A673 (cell line): ENCODE measurements around the gene DZIP1. TPM values are rescaled to one million over a fixed set of nuclear protein-coding genes. Genes with fewer than 3 reads are reported as not detected.

Source experiments
- BruUV-seq: library from RNA; stranded (reverse); fragments of 400-500 nt; replicated peaks from 2 replicates; lab custom pipeline; 2021; lab: Mats Ljungman, UMichigan
- CTCF ChIA-PET: fragments of 300-600 bp; sonication (Branson Sonifier 250); formaldehyde crosslinking; loops from one replicate; lab custom pipeline; 2022; ENCODE audit warnings: antibody characterized with exemption; lab: Charles Lee
- POLR2A ChIA-PET: fragments of 300-600 bp; sonication (Branson Sonifier 250); formaldehyde crosslinking; loops from one replicate; lab custom pipeline; 2022; ENCODE audit warnings: antibody characterized with exemption; ENCODE audit not compliant: low non-redundant PET; lab: Charles Lee
- DNase-seq: peaks from one replicate; pipeline ENCODE4 v3.0.0-alpha.2; 2015; ENCODE audit warnings: low spot score
- H3K27ac ChIP-seq: fragments of 200-600 bp; sonication (generic); 2 replicates; pipeline ENCODE4 v1.5.1; 2016; ENCODE audit warnings: mixed run types, low read depth, mild to moderate bottlenecking, mixed read lengths, antibody characterized with exemption, low read length; ENCODE audit not compliant: poor library complexity, severe bottlenecking
- H3K27me3 ChIP-seq: fragments of 200-600 bp; sonication (generic); replicated peaks from 2 replicates; pipeline ENCODE4 v1.6.1; 2017; ENCODE audit warnings: mixed run types, low read depth, mild to moderate bottlenecking, mixed read lengths, antibody characterized with exemption, low read length; ENCODE audit not compliant: insufficient read depth, poor library complexity
- H3K36me3 ChIP-seq: fragments of 200-600 bp; sonication (generic); 2 replicates; pipeline ENCODE4 v1.6.1; 2016; ENCODE audit warnings: mixed run types, mild to moderate bottlenecking, mixed read lengths, antibody characterized with exemption, low read length; ENCODE audit not compliant: insufficient read depth, poor library complexity, severe bottlenecking
- H3K4me1 ChIP-seq: fragments of 200-600 bp; sonication (generic); 2 replicates; pipeline ENCODE4 v1.6.1; 2017; ENCODE audit warnings: mixed run types, mild to moderate bottlenecking, mixed read lengths, antibody characterized with exemption, low read length; ENCODE audit not compliant: insufficient read depth, poor library complexity, severe bottlenecking
- H3K4me3 ChIP-seq: fragments of 200-600 bp; sonication (generic); 2 replicates; pipeline ENCODE4 v1.5.1; 2016; ENCODE audit warnings: low read depth, mixed run types, mild to moderate bottlenecking, mixed read lengths, low read length; ENCODE audit not compliant: poor library complexity, severe bottlenecking
- H3K9me3 ChIP-seq: fragments of 200-600 bp; sonication (generic); 2 replicates; pipeline ENCODE4 v1.6.1; 2016; ENCODE audit warnings: mixed run types, low read depth, mild to moderate bottlenecking, mixed read lengths, antibody characterized with exemption, low read length; ENCODE audit not compliant: poor library complexity, severe bottlenecking
- CTCF ChIP-seq: fragments of 300-800, 200-600 bp; sonication (generic); conservative IDR thresholded peaks from 2 replicates; pipeline ENCODE4 v1.5.1; 2017; ENCODE audit warnings: low read depth, mild to moderate bottlenecking, antibody characterized with exemption, low read length, moderate library complexity, mixed read lengths
- EZH2 ChIP-seq: fragments of 200-600 bp; sonication (generic); IDR thresholded peaks from 2 replicates; pipeline ENCODE4 v1.6.1; 2017; ENCODE audit warnings: borderline replicate concordance, low read depth, mild to moderate bottlenecking, mixed read lengths, antibody characterized with exemption, low read length; ENCODE audit not compliant: poor library complexity, severe bottlenecking
- intact Hi-C: fragments of 100-400 bp; cut with micrococcal nuclease; formaldehyde crosslinking; loops from one replicate; pipeline ENCODE4 v1.10.0; 2022; ENCODE audit not compliant: unreplicated experiment
- total RNA-seq: library from RNA; stranded (reverse); gene quantifications from 2 replicates; pipeline ENCODE4 v1.2.3, GENCODE V29; 2021

The DZIP1 gene
- total RNA-seq, 1 experiment from 2014 or later: 6.1 TPM

GRCh38 chr13:95650696-95651095 is 6.2 kb upstream of the DZIP1 start:
- intact Hi-C loops: no loop called here
- no peaks in the 10 kb centered on the region for H3K36me3 ChIP-seq
- no peak for TF ChIP-seq CTCF
- TF ChIP-seq EZH2: no peak
- no peaks in the 10 kb centered on the region for H3K9me3 ChIP-seq
- no TSS peak for BruUV-seq
- ChIA-PET POLR2A (no interaction called here), CTCF (no interaction called here)
- H3K27me3 ChIP-seq: peaks cover 13% of the 10 kb centered on the region
- DNase-seq: no peak
- H3K27ac ChIP-seq: no peak overlapping the region
- H3K4me1 ChIP-seq: no peaks in the 10 kb centered on the region
- H3K4me3 ChIP-seq: no peak overlapping the region

- intact Hi-C loops: no loop called here
- no TSS peak for BruUV-seq
- POLR2A ChIA-PET: no interaction called here
Observed at GRCh38 chr13:95647321-95647720, 2.8 kb upstream of the DZIP1 start.

GRCh38 chr13:95643936-95644598 is 439 bp downstream of the DZIP1 start:
- H3K27ac ChIP-seq: no peak overlapping the region
- CTCF ChIA-PET: no interaction called here
- TF ChIP-seq CTCF: no peak
- TF ChIP-seq EZH2: no peak

More at GRCh38 chr13:95647321-95647720, 2.8 kb upstream of the DZIP1 start:
- Histone ChIP-seq H3K27ac (no peak overlapping the region), H3K9me3 (no peaks in the 10 kb centered on the region), H3K4me3 (no peak overlapping the region), H3K27me3 (peaks cover 39% of the 10 kb centered on the region), H3K4me1 (no peaks in the 10 kb centered on the region), H3K36me3 (no peaks in the 10 kb centered on the region)
- no peak for DNase-seq
- TF ChIP-seq EZH2 (no peak), CTCF (no peak)
- CTCF ChIA-PET: no interaction called here

More at GRCh38 chr13:95643936-95644598, 439 bp downstream of the DZIP1 start:
- POLR2A ChIA-PET: no interaction called here
- peak; percentile 15 for DNase-seq
- BruUV-seq: no TSS peak
- Histone ChIP-seq H3K27me3 (peaks cover 57% of the 10 kb centered on the region), H3K4me1 (no peaks in the 10 kb centered on the region), H3K9me3 (no peaks in the 10 kb centered on the region), H3K36me3 (no peaks in the 10 kb centered on the region), H3K4me3 (peak overlapping the region; percentile 43)
- intact Hi-C loops: no loop called here
